Measurements from ENCODE around the gene STS. TPM values are rescaled to one million over a fixed set of nuclear protein-coding genes. Genes with fewer than 3 reads are reported as not detected.
A peak's percentile ranks its signal among the peaks of the same experiment; 100 is the strongest.

STS gene
- total RNA-seq, 1 donor from 2014 or later = 4.5 TPM

GRCh38 chrX:7127056-7127455 lies 20.5 kb upstream of the STS start:
- peaks cover 12% of the 10 kb centered on the region for H3K4me1 Mint-ChIP-seq
- H3K4me3 Mint-ChIP-seq = no peak overlapping the region
- TF ChIP-seq CTCF (IDR thresholded peaks at IDR 0.05; ENCODE audit: unreplicated experiment) = no peak
- DNase-seq (ENCODE audit: low spot score in 2 of 2, unreplicated experiment in 2 of 2) = no peak
- H3K27me3 Mint-ChIP-seq (ENCODE audit: low read depth) = no peaks in the 10 kb centered on the region
- peaks cover 13% of the 10 kb centered on the region for H3K36me3 Mint-ChIP-seq
- peaks cover 14% of the 10 kb centered on the region for H3K9me3 Mint-ChIP-seq
- no peak overlapping the region for H3K27ac Mint-ChIP-seq

DNA sequence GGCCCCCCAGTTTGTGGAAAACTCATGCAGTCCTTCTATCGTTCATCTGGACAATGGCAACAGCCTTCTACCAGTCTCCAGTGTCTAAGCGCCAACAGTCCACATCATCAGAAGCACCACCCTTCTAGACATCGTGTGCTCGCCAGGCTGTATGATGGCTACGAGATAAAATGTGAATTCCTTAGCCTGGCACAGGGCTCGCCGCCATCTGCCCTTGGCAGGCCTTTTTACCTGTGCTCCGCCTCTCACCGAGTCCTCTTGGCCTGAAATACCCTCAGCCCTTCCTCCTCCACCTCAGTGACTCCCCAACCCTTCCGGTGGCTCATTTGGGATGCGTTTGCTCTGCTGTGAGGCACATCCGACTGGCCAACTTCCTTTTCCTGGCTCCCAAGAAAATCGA lies 15.9 kb upstream of the STS start:
- H3K36me3 Mint-ChIP-seq = peaks cover 5% of the 10 kb centered on the region
- DNase-seq (ENCODE audit: low spot score in 2 of 2, unreplicated experiment in 2 of 2) = no peak
- no peak for TF ChIP-seq CTCF (IDR thresholded peaks at IDR 0.05; ENCODE audit: unreplicated experiment)
- peaks cover 42% of the 10 kb centered on the region for H3K4me1 Mint-ChIP-seq
- H3K27ac Mint-ChIP-seq = peak overlapping the region; percentile 95
- peaks cover 3% of the 10 kb centered on the region for H3K9me3 Mint-ChIP-seq
- H3K4me3 Mint-ChIP-seq = no peak overlapping the region
- no peaks in the 10 kb centered on the region for H3K27me3 Mint-ChIP-seq (ENCODE audit: low read depth)

DNA sequence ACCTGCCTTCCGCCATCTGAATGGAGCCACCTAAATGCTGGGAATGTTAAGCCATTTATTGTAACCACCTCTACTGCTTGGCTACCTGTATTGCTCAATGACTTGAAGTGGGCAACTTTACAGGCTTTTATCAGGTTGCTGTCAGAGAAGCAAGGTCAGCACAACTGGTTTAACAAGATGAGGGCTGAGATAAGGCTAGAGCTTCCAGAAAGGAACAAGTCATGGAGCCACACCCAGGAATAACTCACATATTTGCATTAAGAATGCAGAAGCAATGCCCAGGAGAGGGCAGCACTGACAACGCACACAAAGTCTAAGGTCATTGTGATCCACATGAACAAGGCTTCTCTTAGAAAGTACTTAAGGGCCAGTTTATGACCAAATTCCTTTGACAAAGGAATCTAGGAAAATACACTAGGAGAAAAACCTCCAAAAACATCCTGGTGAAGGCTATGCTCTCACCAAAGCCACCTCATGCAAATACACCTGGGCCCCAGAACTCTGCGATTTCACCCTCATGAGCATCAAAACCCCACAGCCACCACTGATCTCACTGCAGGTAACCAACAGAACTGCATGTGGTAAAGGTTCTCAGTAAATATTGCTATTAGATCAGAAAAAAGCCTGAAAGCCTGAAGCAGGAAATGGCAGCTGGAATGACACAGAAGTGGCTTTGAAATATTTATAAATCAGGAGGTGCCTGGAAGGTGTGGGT lies 15.0 kb upstream of the STS start:
- Mint-ChIP-seq H3K4me3 (no peak overlapping the region), H3K9me3 (peaks cover 3% of the 10 kb centered on the region), H3K27ac (peak overlapping the region; percentile 95), H3K4me1 (peaks cover 39% of the 10 kb centered on the region), H3K27me3 (ENCODE audit: low read depth) (no peaks in the 10 kb centered on the region), H3K36me3 (peaks cover 5% of the 10 kb centered on the region)
- DNase-seq (ENCODE audit: low spot score in 2 of 2, unreplicated experiment in 2 of 2) = peak in 1 of 2 experiments; percentile 62
- TF ChIP-seq CTCF (IDR thresholded peaks at IDR 0.05; ENCODE audit: unreplicated experiment) = peak; percentile 41

DNA sequence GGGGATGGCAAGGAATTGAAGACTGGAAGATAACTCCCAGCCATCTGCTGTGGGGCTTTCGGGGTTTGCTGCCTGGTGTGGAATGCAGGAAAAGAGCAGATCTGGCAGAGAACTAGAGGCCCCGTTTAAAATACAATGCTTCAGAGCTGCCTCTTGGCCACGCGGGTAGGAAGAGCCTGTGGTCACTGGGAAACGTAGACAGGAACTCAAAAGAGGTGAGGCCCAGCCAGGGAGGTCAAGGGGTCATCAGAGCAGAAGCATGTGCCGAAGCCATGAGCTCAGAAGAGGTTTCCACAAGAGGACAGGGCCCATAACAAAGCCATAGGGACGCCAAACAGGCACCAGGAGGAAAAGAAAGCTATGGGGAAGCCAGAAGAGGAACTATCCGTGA lies 14.5 kb upstream of the STS start:
- H3K4me3 Mint-ChIP-seq = no peak overlapping the region
- TF ChIP-seq CTCF (IDR thresholded peaks at IDR 0.05; ENCODE audit: unreplicated experiment) = no peak
- H3K27ac Mint-ChIP-seq = peak overlapping the region; percentile 95
- peaks cover 3% of the 10 kb centered on the region for H3K9me3 Mint-ChIP-seq
- no peak for DNase-seq (ENCODE audit: low spot score in 2 of 2, unreplicated experiment in 2 of 2)
- no peaks in the 10 kb centered on the region for H3K27me3 Mint-ChIP-seq (ENCODE audit: low read depth)
- H3K36me3 Mint-ChIP-seq = peaks cover 5% of the 10 kb centered on the region
- peaks cover 39% of the 10 kb centered on the region for H3K4me1 Mint-ChIP-seq

- Mint-ChIP-seq H3K9me3 (peaks cover 3% of the 10 kb centered on the region), H3K36me3 (peaks cover 8% of the 10 kb centered on the region), H3K27me3 (ENCODE audit: low read depth) (no peaks in the 10 kb centered on the region), H3K4me3 (no peak overlapping the region), H3K4me1 (peaks cover 39% of the 10 kb centered on the region), H3K27ac (peak overlapping the region; percentile 68)
- DNase-seq (ENCODE audit: low spot score in 2 of 2, unreplicated experiment in 2 of 2) = no peak
- no peak for TF ChIP-seq CTCF (IDR thresholded peaks at IDR 0.05; ENCODE audit: unreplicated experiment)
Observed at GRCh38 chrX:7134981-7135380, 12.5 kb upstream of the STS start.

Data from mesothelial cell of epicardium (in vitro differentiated cells).